Ovary (tissue), 9 donors: ENCODE results near the gene HOXB3. TPM values are rescaled to one million over a fixed set of nuclear protein-coding genes. Genes with fewer than 3 reads are reported as not detected.

Experiments used
- DNase-seq, 5 donors: peaks; one replicate each; pipeline ENCODE4 v3.0.0-alpha.2; 2019 to 2020
- H3K27ac ChIP-seq, 2 donors: fragments of 200-600 bp; one replicate each; pipeline versions ENCODE4 v1.5.1 to v1.8.0; 2019 to 2022
- H3K27me3 ChIP-seq: fragments of 200-600 bp; one replicate; pipeline ENCODE4 v1.8.0; 2022
- H3K36me3 ChIP-seq: fragments of 200-600 bp; sonication (generic); one replicate; pipeline ENCODE4 v1.5.1; 2019
- H3K4me1 ChIP-seq: one replicate; pipeline ENCODE4 v1.8.1; 2013; ENCODE audit warnings: mild to moderate bottlenecking, moderate library complexity; ENCODE audit not compliant: insufficient read depth
- H3K4me3 ChIP-seq: fragments of 200-600 bp; sonication (generic); one replicate; pipeline ENCODE4 v1.5.1; 2017
- H3K9me3 ChIP-seq, 2 donors: fragments of 200-600 bp in 1 of 2; sonication (generic) in 1 of 2; one replicate each; pipeline versions ENCODE4 v1.5.1 to v1.8.1; 2013 to 2019; ENCODE audit warnings: mild to moderate bottlenecking in 1 of 2, moderate library complexity in 1 of 2
- EP300 ChIP-seq: sonication (generic); formaldehyde crosslinking; IDR thresholded peaks from one replicate; pipeline ENCODE4 v1.6.1; 2017; ENCODE audit warnings: antibody characterized with exemption
- POLR2A ChIP-seq: fragments of 450-650 bp; IDR thresholded peaks from one replicate; pipeline ENCODE4 v1.6.1; 2017; ENCODE audit warnings: antibody characterized with exemption, mild to moderate bottlenecking, moderate library complexity
- WGBS, 3 donors: extraction: QIAGEN DNeasy Blood & Tissue Kit in 1 of 3; methylation state at CpG; one replicate each; pipeline versions ENCODE4 v1.1.5 to v1.1.7; 2013 to 2017; 5-methylcytosine and 5-hydroxymethylcytosine counted together
- intact Hi-C, 4 donors: fragments of 100-400 bp; cut with DNase I; formaldehyde crosslinking; loops; one replicate each; pipeline versions ENCODE4 v1.11.0 to v1.15.1; 2022 to 2023
- polyA plus RNA-seq, 2 donors: library from polyadenylated mRNA; stranded (reverse); fragments of 200-250 nt in 1 of 2; fragments of 350-450 nt in 1 of 2; fragmentation: Illumina TruSeq in 1 of 2; extraction: RNeasy Lipid Tissue Mini Kit (QIAGEN cat#74804) in 1 of 2; gene quantifications; one replicate each; pipeline ENCODE4 v1.2.3, GENCODE V29; 2013 to 2014
- total RNA-seq, 7 donors: library from RNA; depleted of rRNA in 2 of 7; stranded (reverse); fragments of >200 nt in 2 of 7; fragmentation: NEBNext Ultra II Directional in 3 of 7; extraction: Animal tissue kit (Norgen Biotek cat#: 25700) in 3 of 7; gene quantifications; one replicate each; pipeline versions ENCODE4 v1.1.0 to v1.2.4, GENCODE V29; 2016 to 2023
- TF ChIP-seq, protein P1 (sequence below), 3 donors: fragments of 450-650 bp in 2 of 3; fragments of 200-600 bp in 1 of 3; IDR thresholded peaks; one replicate each; pipeline versions ENCODE4 v1.5.1 to v1.8.0; 2016 to 2022; ENCODE audit warnings: antibody characterized with exemption in 3 of 3, mild to moderate bottlenecking in 1 of 3
- donor health status: DM: no; HTN: no; CAD: no; lungs with moderate emphysema.
- donor health status: DM: no; HTN: no; CAD: no.
- donor health status: Bipolar disorder and iron deficiency.
- donor health status: DM: yes; HTN: yes; CAD: no.
- donor health status: DM: no; HTN: no; CAD: no.
- donor health status: DM: yes; HTN: yes; CAD: no.

Gene HOXB3
- total and polyA plus RNA-seq, 9 donors: 0.43 to 10.7 (median 2.7) TPM

- 59 to 65% (median 62%) methylated on average over 6 of the region's 6 CpGs for WGBS, 3 donors
- H3K36me3 ChIP-seq: no peaks in the 10 kb centered on the region
- H3K27ac ChIP-seq: no peak overlapping the region
- no peaks in the 10 kb centered on the region for H3K4me1 ChIP-seq
- H3K27me3 ChIP-seq: no peaks in the 10 kb centered on the region
- intact Hi-C loops: loop anchor here in 1 of 4 donors (5.0 kb wide), 1 partner anchor 1604 kb away; the partner anchor contains the start of gene PPP1R9B
- DNase-seq: no peak
- TF ChIP-seq, protein P1, sequence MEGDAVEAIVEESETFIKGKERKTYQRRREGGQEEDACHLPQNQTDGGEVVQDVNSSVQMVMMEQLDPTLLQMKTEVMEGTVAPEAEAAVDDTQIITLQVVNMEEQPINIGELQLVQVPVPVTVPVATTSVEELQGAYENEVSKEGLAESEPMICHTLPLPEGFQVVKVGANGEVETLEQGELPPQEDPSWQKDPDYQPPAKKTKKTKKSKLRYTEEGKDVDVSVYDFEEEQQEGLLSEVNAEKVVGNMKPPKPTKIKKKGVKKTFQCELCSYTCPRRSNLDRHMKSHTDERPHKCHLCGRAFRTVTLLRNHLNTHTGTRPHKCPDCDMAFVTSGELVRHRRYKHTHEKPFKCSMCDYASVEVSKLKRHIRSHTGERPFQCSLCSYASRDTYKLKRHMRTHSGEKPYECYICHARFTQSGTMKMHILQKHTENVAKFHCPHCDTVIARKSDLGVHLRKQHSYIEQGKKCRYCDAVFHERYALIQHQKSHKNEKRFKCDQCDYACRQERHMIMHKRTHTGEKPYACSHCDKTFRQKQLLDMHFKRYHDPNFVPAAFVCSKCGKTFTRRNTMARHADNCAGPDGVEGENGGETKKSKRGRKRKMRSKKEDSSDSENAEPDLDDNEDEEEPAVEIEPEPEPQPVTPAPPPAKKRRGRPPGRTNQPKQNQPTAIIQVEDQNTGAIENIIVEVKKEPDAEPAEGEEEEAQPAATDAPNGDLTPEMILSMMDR (IDR thresholded peaks at IDR 0.05): no peak
- no peak for TF ChIP-seq POLR2A
- TF ChIP-seq EP300: no peak
- peaks cover 0 to 4% of the 10 kb centered on the region in 2 donors for H3K9me3 ChIP-seq
- H3K4me3 ChIP-seq: no peak overlapping the region
These were observed 41.3 kb downstream of the HOXB3 start for GRCh38 chr17:48548523-48549280.

- Histone ChIP-seq H3K9me3 (peaks cover 0 to 4% of the 10 kb centered on the region in 2 donors), H3K36me3 (no peaks in the 10 kb centered on the region), H3K4me3 (peak overlapping the region; percentile 17), H3K27me3 (no peaks in the 10 kb centered on the region), H3K27ac (no peak overlapping the region), H3K4me1 (no peaks in the 10 kb centered on the region)
- 24 to 33% (median 27%) methylated on average over 24 of the region's 24 CpGs for WGBS, 3 donors
- DNase-seq: no peak
- TF ChIP-seq EP300 (no peak), POLR2A (no peak)
- TF ChIP-seq, protein P1 (IDR thresholded peaks at IDR 0.05): no peak
- intact Hi-C loops: loop anchor here in 1 of 4 donors (5.0 kb wide), 1 partner anchor 1604 kb away; the partner anchor contains the start of gene PPP1R9B
These were observed 42.1 kb downstream of the HOXB3 start for GRCh38 chr17:48547808-48548522.

- intact Hi-C loops: loop anchor here in 1 of 4 donors (5.0 kb wide), 1 partner anchor 1605 kb away; the partner anchor contains the start of gene PPP1R9B
- Histone ChIP-seq H3K27ac (no peak overlapping the region), H3K4me3 (peak overlapping the region; percentile 17), H3K27me3 (no peaks in the 10 kb centered on the region), H3K4me1 (no peaks in the 10 kb centered on the region), H3K9me3 (peaks cover 0 to 4% of the 10 kb centered on the region in 2 donors), H3K36me3 (no peaks in the 10 kb centered on the region)
- 22 to 31% (median 29%) methylated on average over 10 of the region's 10 CpGs for WGBS, 3 donors
- DNase-seq: no peak
- no peak for TF ChIP-seq POLR2A
- no peak for TF ChIP-seq EP300
- TF ChIP-seq, protein P1 (IDR thresholded peaks at IDR 0.05): no peak
These were observed 42.9 kb downstream of the HOXB3 start for GRCh38 chr17:48546924-48547807.
